Endothelial cell of umbilical vein (primary cell): ENCODE results near the gene LARGE1. TPM values are rescaled to one million over a fixed set of nuclear protein-coding genes. Genes with fewer than 3 reads are reported as not detected.

Source experiments
- BruUV-seq: library from RNA; stranded (reverse); fragments of 400-500 nt; replicated peaks from 2 replicates; lab custom pipeline; 2021; lab: Mats Ljungman, UMichigan
- CTCF ChIA-PET: fragments of 300-600, 350-600 bp; sonication (Branson Sonifier 250); formaldehyde crosslinking; loops from one replicate; lab custom pipeline; 2021; ENCODE audit warnings: antibody characterized with exemption, inconsistent platforms; lab: Charles Lee
- POLR2A ChIA-PET: fragments of 300-600, 350-600 bp; sonication (Branson Sonifier 250); formaldehyde crosslinking; loops from one replicate; lab custom pipeline; 2021; ENCODE audit warnings: antibody characterized with exemption, inconsistent platforms; lab: Charles Lee
- DNase-seq: peaks from one replicate; pipeline ENCODE4 v3.0.0-alpha.2; 2011; ENCODE audit warnings: low read depth, low spot score
- FAIRE-seq: peaks from 2 replicates; lab custom pipeline; 2011; peaks lifted over from hg19 to GRCh38; lab: Jason Lieb, UNC
- H2AFZ ChIP-seq: 2 replicates; pipeline ENCODE4 v1.6.0; 2012; ENCODE audit warnings: low read depth, low read length, control low read depth, inconsistent platforms
- H3K27ac ChIP-seq: 2 replicates; pipeline ENCODE4 v1.5.1; 2011; ENCODE audit warnings: low read depth, mild to moderate bottlenecking, control low read depth, low read length, moderate library complexity; ENCODE audit not compliant: insufficient read depth
- H3K27me3 ChIP-seq, 2 experiments: 2 replicates each; pipeline versions ENCODE4 v1.6.0 to v1.6.1; 2011; ENCODE audit warnings: low read length in 2 of 2, mixed read lengths in 1 of 2; ENCODE audit not compliant: control insufficient read depth in 2 of 2, insufficient read depth in 2 of 2
- H3K36me3 ChIP-seq, 2 experiments: 2 replicates in 1 of 2; 3 replicates in 1 of 2; pipeline ENCODE4 v1.5.1; 2011; ENCODE audit warnings: low read length in 2 of 2, mild to moderate bottlenecking in 1 of 2, moderate library complexity in 1 of 2; ENCODE audit not compliant: control insufficient read depth in 2 of 2, insufficient read depth in 2 of 2; ENCODE audit errors: extremely low read depth in 1 of 2
- H3K4me1 ChIP-seq: 3 replicates; pipeline ENCODE4 v1.5.1; 2011; ENCODE audit warnings: mild to moderate bottlenecking, low read length; ENCODE audit not compliant: control insufficient read depth, insufficient read depth; ENCODE audit errors: extremely low read depth
- H3K4me2 ChIP-seq: 2 replicates; pipeline ENCODE4 v1.6.1; 2011; ENCODE audit warnings: low read length, control low read depth, mixed read lengths; ENCODE audit not compliant: insufficient read depth
- H3K4me3 ChIP-seq, 3 experiments: fragments of 200-600 bp in 1 of 3; sonication (generic), shearing (Covaris generic) in 1 of 3; replicated peaks in 1 of 3; 2 replicates each; pipeline ENCODE4 v1.5.1; 2011 to 2016; ENCODE audit warnings: control low read depth in 3 of 3, low read length in 3 of 3, mild to moderate bottlenecking in 2 of 3, inconsistent platforms in 1 of 3, low read depth in 1 of 3, moderate library complexity in 1 of 3; ENCODE audit not compliant: insufficient read depth in 1 of 3
- H3K79me2 ChIP-seq: 2 replicates; pipeline ENCODE4 v1.6.0; 2012; ENCODE audit warnings: low read length, inconsistent platforms; ENCODE audit not compliant: control insufficient read depth, insufficient read depth
- H3K9ac ChIP-seq: replicated peaks from 2 replicates; pipeline ENCODE3; 2011; ENCODE audit warnings: low read length, control low read depth; ENCODE audit not compliant: insufficient read depth; ENCODE audit errors: extremely low read depth
- H3K9me1 ChIP-seq: replicated peaks from 3 replicates; pipeline ENCODE4 v1.6.0; 2011; ENCODE audit warnings: mild to moderate bottlenecking, low read length; ENCODE audit not compliant: control insufficient read depth, insufficient read depth; ENCODE audit errors: extremely low read depth
- H3K9me3 ChIP-seq: replicated peaks from 2 replicates; pipeline ENCODE4 v1.5.1; 2012; ENCODE audit warnings: low read length, inconsistent platforms; ENCODE audit not compliant: control insufficient read depth, insufficient read depth
- H4K20me1 ChIP-seq: replicated peaks from 2 replicates; pipeline ENCODE3; 2011; ENCODE audit warnings: mild to moderate bottlenecking, low read length; ENCODE audit not compliant: control insufficient read depth, insufficient read depth; ENCODE audit errors: extremely low read depth
- CTCF ChIP-seq, 2 donors: IDR thresholded peaks; 1 replicate in 1 of 2; 2 replicates in 1 of 2; pipeline ENCODE4 v1.5.1; 2011; ENCODE audit warnings: low read length in 2 of 2, mild to moderate bottlenecking in 2 of 2, moderate library complexity in 2 of 2, control low read depth in 1 of 2, inconsistent platforms in 1 of 2, low read depth in 1 of 2; ENCODE audit not compliant: insufficient read depth in 1 of 2; ENCODE audit errors: extremely low read depth in 1 of 2
- EZH2 ChIP-seq: IDR thresholded peaks from 2 replicates; pipeline ENCODE4 v1.6.1; 2012; ENCODE audit warnings: borderline replicate concordance, low read depth, mild to moderate bottlenecking, moderate library complexity, low read length, inconsistent platforms; ENCODE audit not compliant: severe bottlenecking
- FOS ChIP-seq: IDR thresholded peaks from 2 replicates; pipeline ENCODE4 v1.6.1; 2011; ENCODE audit warnings: mild to moderate bottlenecking, low read length, moderate library complexity, borderline replicate concordance; ENCODE audit not compliant: insufficient read depth
- GATA2 ChIP-seq: IDR thresholded peaks from 2 replicates; pipeline ENCODE4 v1.7.0; 2011; ENCODE audit warnings: low read depth, mild to moderate bottlenecking, moderate library complexity, mixed read lengths, low read length; ENCODE audit not compliant: insufficient read length, insufficient read depth
- JUN ChIP-seq: IDR thresholded peaks from 2 replicates; pipeline ENCODE4 v1.6.1; 2011; ENCODE audit warnings: borderline replicate concordance, low read depth; ENCODE audit not compliant: insufficient read length, insufficient read depth
- MAX ChIP-seq: IDR thresholded peaks from 2 replicates; pipeline ENCODE4 v1.6.1; 2011; ENCODE audit not compliant: insufficient read depth, insufficient read length
- MYC ChIP-seq: IDR thresholded peaks from one replicate; pipeline ENCODE4 v1.6.1; 2011; ENCODE audit warnings: mild to moderate bottlenecking, low read depth, low read length
- POLR2A ChIP-seq: IDR thresholded peaks from 2 replicates; pipeline ENCODE4 v1.6.1; 2012; ENCODE audit warnings: low read depth, mild to moderate bottlenecking, control low read depth, low read length
- POLR2AphosphoS5 ChIP-seq: IDR thresholded peaks from 2 replicates; pipeline ENCODE4 v1.6.1; 2012; ENCODE audit warnings: low read depth, mild to moderate bottlenecking, control low read depth, low read length, moderate library complexity; ENCODE audit not compliant: insufficient read depth
- dilution Hi-C: fragments of 300-500 bp; cut with MboI; formaldehyde crosslinking; loops from one replicate; pipeline ENCODE4 v1.15.0; 2019; ENCODE audit warnings: low sequenced_read_pairs; ENCODE audit not compliant: extremely low pct_ligation_motif_present
- intact Hi-C: fragments of 100-400 bp; cut with micrococcal nuclease; formaldehyde crosslinking; loops from one replicate; pipeline ENCODE4 v1.10.0; 2022
- polyA plus RNA-seq, 4 experiments: library from polyadenylated mRNA; depleted of rRNA in 3 of 4; stranded (reverse) in 3 of 4; unstranded in 1 of 4; fragments of >200 nt; gene quantifications; 2 replicates each; pipeline versions ENCODE4 v1.2.1 to v1.2.3, GENCODE V29; 2011 to 2012; ENCODE audit warnings: missing spikeins in 1 of 4
- total RNA-seq: library from RNA; stranded (reverse); gene quantifications from 2 replicates; pipeline ENCODE4 v1.2.3, GENCODE V29; 2021

Gene LARGE1
- total and polyA plus RNA-seq, 2 donors (not counting 3 experiments of a cell fraction or from before 2014, with no cell fraction given) = 0.95 to 4.4 TPM

- no peak overlapping the region for H3K4me3 ChIP-seq
- FAIRE-seq (no peak), DNase-seq (no peak)
- intact Hi-C loops (no loop called here), dilution Hi-C loops (no loop called here)
- H3K79me2 ChIP-seq = no peaks in the 10 kb centered on the region
- POLR2A ChIA-PET = no interaction called here
- no peak overlapping the region for H3K4me2 ChIP-seq
- no peaks in the 10 kb centered on the region for H3K4me1 ChIP-seq
- H2AFZ ChIP-seq = no peak overlapping the region
- CTCF ChIA-PET = no interaction called here
- no peaks in the 10 kb centered on the region for H3K27me3 ChIP-seq
- BruUV-seq = no TSS peak
- H3K9ac ChIP-seq = no peak overlapping the region
- peaks cover 3% of the 10 kb centered on the region for H3K9me3 ChIP-seq
- H4K20me1 ChIP-seq = no peaks in the 10 kb centered on the region
- H3K9me1 ChIP-seq = no peaks in the 10 kb centered on the region
- no peak for TF ChIP-seq GATA2
- no peak for TF ChIP-seq POLR2AphosphoS5
- no peak for TF ChIP-seq POLR2A
- TF ChIP-seq CTCF (IDR thresholded peaks at IDR 0.05; ENCODE audit: extremely low read depth in 1 of 2, insufficient read depth in 1 of 2, low read depth in 1 of 2, low read length in 2 of 2) = no peak
- TF ChIP-seq EZH2 = no peak
- no peak for TF ChIP-seq JUN
- TF ChIP-seq MYC = no peak
- no peak for TF ChIP-seq MAX
- no peak for TF ChIP-seq FOS
- H3K27ac ChIP-seq = no peak overlapping the region
- no peaks in the 10 kb centered on the region for H3K36me3 ChIP-seq
Observed at GRCh38 chr22:33588860-33589259, 331.4 kb downstream of the LARGE1 start.
